MM.1S (cell line): ENCODE data around the gene TRAPPC3.

Experiments
- DNase-seq: peaks from one replicate; pipeline ENCODE4 v3.0.0-alpha.2; 2015
- H2AFZ ChIP-seq: fragments of 300-600 bp; sonication (generic); 2 replicates; pipeline ENCODE4 v1.6.0; 2016; ENCODE audit warnings: antibody characterized with exemption, low read length
- H3F3A ChIP-seq: fragments of 300-600 bp; sonication (generic); 2 replicates; pipeline ENCODE4 v1.6.1; 2016; ENCODE audit warnings: mild to moderate bottlenecking, antibody characterized with exemption, low read length, moderate library complexity, mixed read lengths; ENCODE audit not compliant: insufficient read depth
- H3K27ac ChIP-seq: fragments of 300-600 bp; sonication (generic); 2 replicates; pipeline ENCODE4 v1.5.1; 2016; ENCODE audit warnings: mild to moderate bottlenecking, low read length
- H3K27me3 ChIP-seq: fragments of 300-600 bp; sonication (generic); replicated peaks from 2 replicates; pipeline ENCODE4 v1.6.0; 2016; ENCODE audit warnings: low read length; ENCODE audit not compliant: insufficient read depth
- H3K36me3 ChIP-seq: fragments of 300-600 bp; sonication (generic); replicated peaks from 2 replicates; pipeline ENCODE4 v1.6.1; 2016; ENCODE audit warnings: mild to moderate bottlenecking, low read length, mixed read lengths; ENCODE audit not compliant: insufficient read depth
- H3K4me1 ChIP-seq: fragments of 300-600 bp; sonication (generic); 2 replicates; pipeline ENCODE4 v1.6.1; 2016; ENCODE audit warnings: low read length, mixed read lengths
- H3K4me2 ChIP-seq: fragments of 300-600 bp; sonication (generic); 2 replicates; pipeline ENCODE4 v1.6.0; 2016; ENCODE audit warnings: low read depth, low read length
- H3K4me3 ChIP-seq: fragments of 300-600 bp; sonication (generic); 2 replicates; pipeline ENCODE4 v1.5.1; 2016; ENCODE audit warnings: low read length, mixed read lengths
- H3K79me2 ChIP-seq: fragments of 300-600 bp; sonication (generic); 2 replicates; pipeline ENCODE4 v1.6.1; 2016; ENCODE audit warnings: mixed run types, low read length, mixed read lengths
- H3K9ac ChIP-seq: fragments of 300-600 bp; sonication (generic); 2 replicates; pipeline ENCODE4 v1.6.1; 2016; ENCODE audit warnings: low read length, mixed read lengths
- H3K9me2 ChIP-seq: fragments of 300-600 bp; sonication (generic); replicated peaks from 2 replicates; pipeline ENCODE4 v1.6.1; 2016; ENCODE audit warnings: mild to moderate bottlenecking, low read length, mixed read lengths; ENCODE audit not compliant: insufficient read depth
- H3K9me3 ChIP-seq: fragments of 300-600 bp; sonication (generic); replicated peaks from 2 replicates; pipeline ENCODE4 v1.6.1; 2016; ENCODE audit warnings: mild to moderate bottlenecking, low read length, mixed read lengths; ENCODE audit not compliant: insufficient read depth
- H4K20me1 ChIP-seq: fragments of 300-600 bp; sonication (generic); 2 replicates; pipeline ENCODE4 v1.6.1; 2016; ENCODE audit warnings: mild to moderate bottlenecking, low read length, moderate library complexity, mixed read lengths; ENCODE audit not compliant: insufficient read depth
- EZH2 ChIP-seq: fragments of 300-600 bp; sonication (generic); optimal IDR thresholded peaks from 2 replicates; pipeline ENCODE3; 2017; ENCODE audit warnings: low read depth, mild to moderate bottlenecking, antibody characterized with exemption, low read length, mixed read lengths
- EZH2phosphoT487 ChIP-seq: fragments of 300-600 bp; sonication (generic); IDR thresholded peaks from 2 replicates; pipeline ENCODE4 v1.6.1; 2018; ENCODE audit warnings: antibody characterized with exemption, low read length
- TF ChIP-seq, protein P1 (sequence below): fragments of 300-600 bp; sonication (generic); IDR thresholded peaks from 2 replicates; pipeline ENCODE4 v1.5.1; 2016; ENCODE audit warnings: antibody characterized with exemption, low read length, mixed read lengths

The TRAPPC3 gene

DNA sequence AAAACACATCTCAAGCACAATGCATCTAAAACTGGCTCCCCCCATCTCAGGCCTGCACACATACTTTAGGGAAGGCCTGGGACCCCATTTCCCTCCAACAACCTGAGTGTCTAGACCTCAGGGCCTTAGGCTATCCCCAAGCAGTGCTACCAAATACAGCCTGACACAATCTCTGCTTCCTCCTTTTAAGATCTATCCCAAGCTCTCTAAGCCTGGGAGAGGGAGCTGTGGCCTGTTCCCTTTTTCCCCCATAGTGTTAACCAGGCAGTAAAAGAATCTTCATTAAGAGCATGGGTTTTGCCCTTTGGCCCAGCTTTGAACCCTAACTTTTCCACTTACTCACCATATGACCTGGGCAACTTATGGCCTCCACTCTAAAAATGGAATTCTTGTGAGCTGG is 13.5 kb downstream of the TRAPPC3 start:
- Histone ChIP-seq H3K9ac (no peak overlapping the region), H3K4me1 (no peaks in the 10 kb centered on the region), H3K79me2 (peaks cover 9% of the 10 kb centered on the region; the same call in 1 of the 2 replicates)

DNA sequence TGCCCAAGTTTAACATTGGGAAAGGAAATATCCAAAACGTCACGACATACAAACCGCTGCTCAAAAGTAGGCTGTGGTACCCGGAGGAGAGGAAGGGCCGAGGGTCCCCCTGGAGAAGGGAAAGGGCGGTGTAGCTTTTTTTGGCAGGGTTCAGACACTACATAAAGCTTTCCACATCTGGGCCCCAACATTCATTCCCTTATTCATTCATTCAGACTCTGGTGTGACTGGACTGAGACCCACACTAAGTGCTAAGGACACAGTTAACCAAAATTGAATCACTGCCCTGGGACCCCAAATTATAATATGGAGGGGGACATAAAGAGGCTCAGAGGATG is 14.0 kb downstream of the TRAPPC3 start:
- Histone ChIP-seq H3F3A (no peaks in the 10 kb centered on the region), H3K4me3 (no peak overlapping the region), H3K9me3 (no peaks in the 10 kb centered on the region), H3K4me2 (no peak overlapping the region), H3K4me1 (no peaks in the 10 kb centered on the region), H4K20me1 (no peaks in the 10 kb centered on the region), H3K9ac (no peak overlapping the region), H3K36me3 (0 out of 2 replicates have a peak, but pooled peaks cover 4% of the 10 kb centered on the region), H3K27ac (no peak overlapping the region), H3K9me2 (no peaks in the 10 kb centered on the region), H3K79me2 (peaks cover 9% of the 10 kb centered on the region; the same call in 1 of the 2 replicates), H2AFZ (no peak overlapping the region), H3K27me3 (no peaks in the 10 kb centered on the region)
- TF ChIP-seq, protein P1, sequence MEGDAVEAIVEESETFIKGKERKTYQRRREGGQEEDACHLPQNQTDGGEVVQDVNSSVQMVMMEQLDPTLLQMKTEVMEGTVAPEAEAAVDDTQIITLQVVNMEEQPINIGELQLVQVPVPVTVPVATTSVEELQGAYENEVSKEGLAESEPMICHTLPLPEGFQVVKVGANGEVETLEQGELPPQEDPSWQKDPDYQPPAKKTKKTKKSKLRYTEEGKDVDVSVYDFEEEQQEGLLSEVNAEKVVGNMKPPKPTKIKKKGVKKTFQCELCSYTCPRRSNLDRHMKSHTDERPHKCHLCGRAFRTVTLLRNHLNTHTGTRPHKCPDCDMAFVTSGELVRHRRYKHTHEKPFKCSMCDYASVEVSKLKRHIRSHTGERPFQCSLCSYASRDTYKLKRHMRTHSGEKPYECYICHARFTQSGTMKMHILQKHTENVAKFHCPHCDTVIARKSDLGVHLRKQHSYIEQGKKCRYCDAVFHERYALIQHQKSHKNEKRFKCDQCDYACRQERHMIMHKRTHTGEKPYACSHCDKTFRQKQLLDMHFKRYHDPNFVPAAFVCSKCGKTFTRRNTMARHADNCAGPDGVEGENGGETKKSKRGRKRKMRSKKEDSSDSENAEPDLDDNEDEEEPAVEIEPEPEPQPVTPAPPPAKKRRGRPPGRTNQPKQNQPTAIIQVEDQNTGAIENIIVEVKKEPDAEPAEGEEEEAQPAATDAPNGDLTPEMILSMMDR = no peak
- no peak for TF ChIP-seq EZH2phosphoT487
- TF ChIP-seq EZH2 = no peak
- no peak for DNase-seq

More for the DNA sequence above, 13.5 kb downstream of the TRAPPC3 start:
- no peaks in the 10 kb centered on the region for H3K9me3 ChIP-seq
- TF ChIP-seq, protein P1 = no peak
- TF ChIP-seq EZH2 (no peak), EZH2phosphoT487 (no peak)
- H4K20me1 ChIP-seq = no peaks in the 10 kb centered on the region
- no peak overlapping the region for H3K4me3 ChIP-seq
- no peaks in the 10 kb centered on the region for H3F3A ChIP-seq
- 0 out of 2 replicates have a peak, but pooled peaks cover 4% of the 10 kb centered on the region for H3K36me3 ChIP-seq
- no peaks in the 10 kb centered on the region for H3K9me2 ChIP-seq
- no peak overlapping the region for H2AFZ ChIP-seq
- H3K27ac ChIP-seq = no peak overlapping the region
- H3K27me3 ChIP-seq = no peaks in the 10 kb centered on the region
- no peak for DNase-seq
- H3K4me2 ChIP-seq = no peak overlapping the region

DNA sequence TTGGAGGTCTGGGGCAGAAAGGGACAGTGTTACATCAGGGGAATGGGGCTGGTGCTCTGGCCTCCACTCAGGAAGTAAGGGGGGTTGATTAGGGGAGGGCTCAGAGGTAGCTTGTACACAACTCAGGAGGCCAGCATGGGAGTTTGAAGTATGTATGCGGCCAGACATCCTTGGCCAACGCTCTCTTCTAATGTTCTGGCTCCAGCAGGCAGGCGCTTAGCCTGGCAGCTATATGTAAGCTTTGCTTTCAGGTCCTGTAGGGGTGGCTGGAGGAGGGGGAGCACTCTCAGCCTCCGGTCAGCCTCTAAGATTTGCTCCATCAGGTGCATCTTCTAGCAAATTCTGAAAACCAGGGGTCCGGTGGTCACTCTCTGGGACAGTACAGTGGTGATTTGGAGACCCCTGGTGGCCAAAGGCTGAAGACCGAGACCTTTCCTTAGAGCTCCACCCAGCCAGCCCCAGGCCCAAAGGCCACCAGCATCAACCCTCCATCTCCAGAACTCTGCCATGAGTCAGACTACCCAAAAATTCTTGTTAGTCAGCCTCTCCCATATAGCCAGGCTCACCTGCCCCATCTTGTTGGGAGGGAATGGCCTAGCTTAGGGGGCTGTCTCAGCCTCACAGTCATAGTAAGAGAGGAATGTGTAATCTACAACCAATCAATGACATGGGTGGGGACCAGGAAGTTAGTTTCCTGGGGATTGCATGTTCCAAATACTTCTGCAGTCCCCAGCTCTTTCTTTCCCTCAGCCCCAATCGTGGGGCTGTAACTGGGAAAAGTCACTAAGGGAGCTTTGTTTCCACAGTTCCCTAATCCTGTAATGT is 14.6 kb downstream of the TRAPPC3 start:
- no peak overlapping the region for H3K27ac ChIP-seq
- DNase-seq = no peak
- no peaks in the 10 kb centered on the region for H3K4me1 ChIP-seq
- H2AFZ ChIP-seq = no peak overlapping the region
- no peak for TF ChIP-seq EZH2phosphoT487
- TF ChIP-seq, protein P1 = peak; percentile 62
- peaks cover 5% of the 10 kb centered on the region; the same call in 1 of the 2 replicates for H3K79me2 ChIP-seq
- H3K9me2 ChIP-seq = no peaks in the 10 kb centered on the region
- H3K9me3 ChIP-seq = no peaks in the 10 kb centered on the region
- H4K20me1 ChIP-seq = no peaks in the 10 kb centered on the region
- H3K4me2 ChIP-seq = no peak overlapping the region
- H3K27me3 ChIP-seq = no peaks in the 10 kb centered on the region
- no peak overlapping the region for H3K9ac ChIP-seq
- no peak overlapping the region for H3K4me3 ChIP-seq
- H3K36me3 ChIP-seq = 0 out of 2 replicates have a peak, but pooled peaks cover 4% of the 10 kb centered on the region
- H3F3A ChIP-seq = no peaks in the 10 kb centered on the region
